RCC 7860 (cell line): ENCODE measurements around the gene CC2D2B.

Experiments used
- DNase-seq: peaks from one replicate; pipeline ENCODE4 v3.0.0-alpha.2; 2015; ENCODE audit warnings: low spot score
- FAIRE-seq: peaks from 2 replicates; lab custom pipeline; 2012; peaks lifted over from hg19 to GRCh38; lab: Jason Lieb, UNC

The CC2D2B gene

GRCh38 chr10:96072674-96073073, 164.9 kb downstream of the CC2D2B start:
- peak; percentile 49 for FAIRE-seq
- DNase-seq = peak; percentile 64

GRCh38 chr10:96073722-96074121, 165.9 kb downstream of the CC2D2B start:
- DNase-seq (peak; percentile 77), FAIRE-seq (peak; percentile 74)

- FAIRE-seq = no peak
- no peak for DNase-seq
Observed at GRCh38 chr10:96074776-96075175, 167.0 kb downstream of the CC2D2B start.

- DNase-seq (no peak), FAIRE-seq (no peak)
Observed at GRCh38 chr10:96075977-96076376, 168.2 kb downstream of the CC2D2B start.

- FAIRE-seq (no peak), DNase-seq (no peak)
Observed at GRCh38 chr10:96077156-96077555, 169.4 kb downstream of the CC2D2B start.

GRCh38 chr10:96082153-96082552, 174.4 kb downstream of the CC2D2B start:
- FAIRE-seq (no peak), DNase-seq (no peak)
